GM21447 (cell line): ENCODE results near the gene CGNL1.

Experiments
- ATAC-seq: cut with Tn5 transposase; IDR thresholded peaks from one replicate; pipeline ENCODE4 v1.9.1; 2021; ENCODE audit not compliant: unreplicated experiment

Gene CGNL1

GRCh38 chr15:57348081-57348480 is 28.2 kb upstream of the CGNL1 start:
- ATAC-seq, result no peak

- ATAC-seq, result no peak
These were observed 23.6 kb upstream of the CGNL1 start for GRCh38 chr15:57352535-57353316.

GRCh38 chr15:57353317-57353804 is 22.9 kb upstream of the CGNL1 start:
- ATAC-seq, result no peak

GRCh38 chr15:57354436-57355123 is 21.7 kb upstream of the CGNL1 start:
- ATAC-seq, result no peak

- ATAC-seq, result no peak
These were observed 21.0 kb upstream of the CGNL1 start for GRCh38 chr15:57355259-57355658.

GRCh38 chr15:57356178-57356577 is 20.1 kb upstream of the CGNL1 start:
- no peak for ATAC-seq

- no peak for ATAC-seq
These were observed 19.7 kb upstream of the CGNL1 start for GRCh38 chr15:57356636-57357035.

- no peak for ATAC-seq
These were observed 18.5 kb upstream of the CGNL1 start for GRCh38 chr15:57357799-57358198.

GRCh38 chr15:57358571-57358970 is 17.7 kb upstream of the CGNL1 start:
- no peak for ATAC-seq

- no peak for ATAC-seq
These were observed 12.6 kb upstream of the CGNL1 start for GRCh38 chr15:57363661-57364060.

GRCh38 chr15:57364282-57365007 is 11.9 kb upstream of the CGNL1 start:
- ATAC-seq, result no peak

GRCh38 chr15:57367556-57367955 is 8.7 kb upstream of the CGNL1 start:
- ATAC-seq, result no peak

- no peak for ATAC-seq
These were observed 5.4 kb upstream of the CGNL1 start for GRCh38 chr15:57370929-57371328.

GRCh38 chr15:57373251-57373881 is 2.9 kb upstream of the CGNL1 start:
- ATAC-seq, result no peak

- ATAC-seq, result no peak
These were observed 2.4 kb upstream of the CGNL1 start for GRCh38 chr15:57373882-57374276.

GRCh38 chr15:57376696-57377477 is 582 bp downstream of the CGNL1 start:
- ATAC-seq, result no peak

GRCh38 chr15:57377478-57377847 is 1.2 kb downstream of the CGNL1 start:
- no peak for ATAC-seq

GRCh38 chr15:57379487-57379886 is 3.2 kb downstream of the CGNL1 start:
- no peak for ATAC-seq

- ATAC-seq, result no peak
These were observed 4.5 kb downstream of the CGNL1 start for GRCh38 chr15:57380854-57381253.

GRCh38 chr15:57382215-57382614 is 5.9 kb downstream of the CGNL1 start:
- ATAC-seq, result no peak

GRCh38 chr15:57382969-57383368 is 6.7 kb downstream of the CGNL1 start:
- no peak for ATAC-seq
